Aorta (tissue), 5 donors: ENCODE measurements around the gene SALL2. TPM values are rescaled to one million over a fixed set of nuclear protein-coding genes. Genes with fewer than 3 reads are reported as not detected.

ENCODE experiments used
- ATAC-seq: fragments of 200-7000 bp; cut with Tn5 transposase; one replicate; pipeline ENCODE4 v1.9.1; 2022; ENCODE audit warnings: moderate library complexity; ENCODE audit not compliant: low FRiP score
- DNase-seq, 2 donors: peaks; one replicate each; pipeline ENCODE4 v3.0.0-alpha.2; 2020
- H3K27ac ChIP-seq, 2 donors: one replicate each; pipeline ENCODE4 v1.5.1; 2013; ENCODE audit warnings: low read length in 2 of 2, mild to moderate bottlenecking in 2 of 2, moderate library complexity in 2 of 2, control low read depth in 1 of 2, inconsistent platforms in 1 of 2, low read depth in 1 of 2
- H3K27me3 ChIP-seq, 2 donors: one replicate each; pipeline ENCODE4 v1.6.1; 2013; ENCODE audit warnings: control low read depth in 1 of 2, low read length in 1 of 2, mild to moderate bottlenecking in 1 of 2, moderate library complexity in 1 of 2; ENCODE audit not compliant: insufficient read depth in 2 of 2, control insufficient read depth in 1 of 2
- H3K36me3 ChIP-seq, 2 donors: one replicate each; pipeline ENCODE4 v1.6.1; 2013; ENCODE audit warnings: control low read depth in 1 of 2, low read length in 1 of 2, mild to moderate bottlenecking in 1 of 2; ENCODE audit not compliant: insufficient read depth in 2 of 2, control insufficient read depth in 1 of 2
- H3K4me1 ChIP-seq, 2 donors: one replicate each; pipeline ENCODE4 v1.6.1; 2013; ENCODE audit warnings: low read length in 2 of 2, control low read depth in 1 of 2, mild to moderate bottlenecking in 1 of 2, moderate library complexity in 1 of 2; ENCODE audit not compliant: insufficient read depth in 2 of 2, control insufficient read depth in 1 of 2
- H3K4me3 ChIP-seq, 2 donors: one replicate each; pipeline ENCODE4 v1.5.1; 2013; ENCODE audit warnings: low read length in 2 of 2, control low read depth in 1 of 2, mild to moderate bottlenecking in 1 of 2
- H3K9me3 ChIP-seq: one replicate; pipeline ENCODE4 v1.6.1; 2013; ENCODE audit warnings: mild to moderate bottlenecking, low read length; ENCODE audit not compliant: control insufficient read depth
- WGBS, 2 donors: extraction: QIAGEN DNeasy Blood & Tissue Kit; methylation state at CpG; one replicate each; pipeline ENCODE4 v1.1.7; 2013; 5-methylcytosine and 5-hydroxymethylcytosine counted together
- intact Hi-C, 2 donors: fragments of 100-400 bp; cut with DNase I; formaldehyde crosslinking; loops; one replicate each; pipeline versions ENCODE4 v1.14.2 to v1.15.0; 2022
- polyA plus RNA-seq, 2 donors: library from polyadenylated mRNA; stranded (reverse); fragments of 200-250 nt; gene quantifications; one replicate each; pipeline ENCODE4 v1.2.3, GENCODE V29; 2013
- total RNA-seq, 2 donors: library from RNA; stranded (reverse); fragmentation: NEBNext Ultra II Directional; extraction: Animal tissue kit (Norgen Biotek cat#: 25700); gene quantifications; one replicate each; pipeline ENCODE4 v1.2.1, GENCODE V29; 2021
- donor health status: healthy with polysubstance abuse.
- donor health status: Bipolar disorder and iron deficiency.
- donor health status: DM: no; HTN: no; CAD: no.
- donor health status: DM: no; HTN: no; CAD: no.
- donor health status: DM: yes; HTN: yes; CAD: no.

SALL2 gene
- total and polyA plus RNA-seq, 4 donors: 4.1 to 12.2 (median 8.1) TPM

- Histone ChIP-seq H3K27me3 (no peaks in the 10 kb centered on the region), H3K36me3 (peaks cover 0 to 8% of the 10 kb centered on the region in 2 donors), H3K4me1 (no peaks in the 10 kb centered on the region), H3K9me3 (no peaks in the 10 kb centered on the region), H3K27ac (no peak overlapping the region), H3K4me3 (no peak overlapping the region)
- DNase-seq (no peak), ATAC-seq (no peak)
- WGBS, 2 donors: 83 to 93% methylated on average over 4 of the region's 4 CpGs
- intact Hi-C loops: no loop called here
Observed at GRCh38 chr14:21503376-21503775, 22.8 kb downstream of the SALL2 start.

- H3K4me3 ChIP-seq: no peak overlapping the region
- 85 to 90% methylated on average over 5 of the region's 5 CpGs for WGBS, 2 donors
- peaks cover 1 to 8% of the 10 kb centered on the region in 2 donors for H3K36me3 ChIP-seq
- no peaks in the 10 kb centered on the region for H3K9me3 ChIP-seq
- intact Hi-C loops: no loop called here
- DNase-seq (no peak), ATAC-seq (no peak)
- no peaks in the 10 kb centered on the region for H3K4me1 ChIP-seq
- no peak overlapping the region for H3K27ac ChIP-seq
- no peaks in the 10 kb centered on the region for H3K27me3 ChIP-seq
Observed at GRCh38 chr14:21501568-21501967, 24.6 kb downstream of the SALL2 start.

GRCh38 chr14:21498540-21499526, 27.3 kb downstream of the SALL2 start:
- ATAC-seq: no peak
- Histone ChIP-seq H3K27ac (no peak overlapping the region), H3K27me3 (no peaks in the 10 kb centered on the region), H3K4me1 (no peaks in the 10 kb centered on the region), H3K4me3 (no peak overlapping the region), H3K36me3 (peaks cover 2 to 8% of the 10 kb centered on the region in 2 donors), H3K9me3 (no peaks in the 10 kb centered on the region)
- WGBS, 2 donors: 55 to 57% methylated on average over 5 of the region's 5 CpGs
- intact Hi-C loops: loop anchor here in 1 of 2 donors (2.0 kb wide), 1 partner anchor 58 kb away; no protein-coding TSS in a partner anchor
- no peak for DNase-seq

- Histone ChIP-seq H3K27me3 (peaks cover 0 to 1% of the 10 kb centered on the region in 2 donors), H3K27ac (no peak overlapping the region), H3K4me1 (no peaks in the 10 kb centered on the region), H3K4me3 (no peak overlapping the region), H3K9me3 (no peaks in the 10 kb centered on the region), H3K36me3 (peaks cover 2 to 5% of the 10 kb centered on the region in 2 donors)
- WGBS, 2 donors: 91 to 93% methylated on average over 2 of the region's 2 CpGs
- DNase-seq (no peak), ATAC-seq (no peak)
- intact Hi-C loops: no loop called here
Observed at GRCh38 chr14:21496453-21496852, 29.7 kb downstream of the SALL2 start.

GRCh38 chr14:21494902-21495762, 31.0 kb downstream of the SALL2 start:
- WGBS, 2 donors: 68 to 76% methylated on average over 2 of the region's 2 CpGs
- intact Hi-C loops: no loop called here
- DNase-seq (no peak), ATAC-seq (no peak)
- no peak overlapping the region for H3K4me3 ChIP-seq
- H3K27me3 ChIP-seq: peaks cover 0 to 1% of the 10 kb centered on the region in 2 donors
- peaks cover 1 to 7% of the 10 kb centered on the region in 2 donors for H3K36me3 ChIP-seq
- no peak overlapping the region for H3K27ac ChIP-seq
- H3K9me3 ChIP-seq: no peaks in the 10 kb centered on the region
- no peaks in the 10 kb centered on the region for H3K4me1 ChIP-seq

- 89 to 95% methylated on average over 1 of the region's 1 CpG for WGBS, 2 donors
- no peaks in the 10 kb centered on the region for H3K27me3 ChIP-seq
- H3K4me1 ChIP-seq: no peaks in the 10 kb centered on the region
- intact Hi-C loops: no loop called here
- peaks cover 0 to 7% of the 10 kb centered on the region in 2 donors for H3K36me3 ChIP-seq
- no peak overlapping the region for H3K27ac ChIP-seq
- ATAC-seq (no peak), DNase-seq (no peak)
- H3K9me3 ChIP-seq: no peaks in the 10 kb centered on the region
- no peak overlapping the region for H3K4me3 ChIP-seq
Observed at GRCh38 chr14:21486640-21487087, 39.5 kb downstream of the SALL2 start.

GRCh38 chr14:21476925-21477681, 49.0 kb downstream of the SALL2 start, which contains the start of the genes RAB2B and TOX4:
Gene RAB2B (minus strand): TSS chr14:21476959. CDS start chr14:21476872, 87 bp downstream.
Gene TOX4 (plus strand): TSS chr14:21477195. CDS start chr14:21477279, 84 bp downstream.
- WGBS, 2 donors: 0 to 1% methylated on average over 46 to 49 of the region's 49 CpGs
- ATAC-seq (peak; percentile 100), DNase-seq (peak; percentile 96 to 97)
- no peaks in the 10 kb centered on the region for H3K36me3 ChIP-seq
- no peaks in the 10 kb centered on the region for H3K9me3 ChIP-seq
- H3K4me3 ChIP-seq: peak within 1 kb of the TSS; percentile 68 to 87
- intact Hi-C loops: loop anchor here (2.0 to 5.0 kb wide), 2 partner anchors 20 to 35 kb away; partner anchors contain the start of genes METTL3 (in 2 of the 2) and CHD8 (in 1 of the 2)
- no peaks in the 10 kb centered on the region for H3K4me1 ChIP-seq
- no peaks in the 10 kb centered on the region for H3K27me3 ChIP-seq
- H3K27ac ChIP-seq: peak within 1 kb of the TSS in 1 of 2 donors; percentile 87
